B cell (primary cell): ENCODE results near the gene HS2ST1. TPM values are rescaled to one million over a fixed set of nuclear protein-coding genes. Genes with fewer than 3 reads are reported as not detected.

Experiments
- ATAC-seq: fragments of 200-7000 bp; cut with Tn5 transposase; one replicate; pipeline ENCODE4 v1.10.0; 2021; ENCODE audit warnings: low read depth, mild to moderate bottlenecking, moderate number of reproducible peaks, moderate library complexity
- CTCF ChIA-PET: fragments of 350-600 bp; sonication (Branson Sonifier 250); formaldehyde crosslinking; loops from one replicate; lab custom pipeline; 2021; ENCODE audit warnings: antibody characterized with exemption, inconsistent platforms; lab: Charles Lee
- POLR2A ChIA-PET: fragments of 350-600 bp; sonication (Branson Sonifier 250); formaldehyde crosslinking; loops from one replicate; lab custom pipeline; 2021; ENCODE audit warnings: antibody characterized with exemption; lab: Charles Lee
- DNase-seq: peaks from one replicate; pipeline ENCODE4 v3.0.0; 2013
- H2AFZ ChIP-seq: 2 replicates; pipeline ENCODE4 v1.6.1; 2012; ENCODE audit warnings: mild to moderate bottlenecking, low read depth, low read length; ENCODE audit not compliant: insufficient read depth, poor library complexity, severe bottlenecking
- H3K27ac ChIP-seq, 2 donors: 1 replicate in 1 of 2; 2 replicates in 1 of 2; pipeline ENCODE4 v1.5.1; 2012 to 2013; ENCODE audit warnings: low read length in 2 of 2, mild to moderate bottlenecking in 2 of 2, moderate library complexity in 1 of 2
- H3K27me3 ChIP-seq, 4 experiments: fragments of 200-600 bp in 1 of 4; sonication (generic) in 1 of 4; replicated peaks in 1 of 4; 1 replicate in 2 of 4; 2 replicates in 2 of 4; pipeline versions ENCODE4 v1.6.1 to v1.7.0; 2013 to 2016; ENCODE audit warnings: low read length in 3 of 4, mild to moderate bottlenecking in 2 of 4, mixed read lengths in 1 of 4, moderate library complexity in 1 of 4; ENCODE audit not compliant: insufficient read depth in 4 of 4, control insufficient read depth in 3 of 4; ENCODE audit errors: control extremely low read depth in 1 of 4
- H3K36me3 ChIP-seq, 2 experiments: replicated peaks in 1 of 2; 1 replicate in 1 of 2; 2 replicates in 1 of 2; pipeline versions ENCODE4 v1.6.1 to v1.7.1; 2013; ENCODE audit warnings: low read length in 1 of 2; ENCODE audit not compliant: insufficient read depth in 2 of 2, control insufficient read depth in 1 of 2; ENCODE audit errors: control extremely low read depth in 1 of 2, extremely low read depth in 1 of 2
- H3K4me1 ChIP-seq, 2 donors: fragments of 200-600 bp in 1 of 2; sonication (generic) in 1 of 2; 1 replicate in 1 of 2; 2 replicates in 1 of 2; pipeline versions ENCODE4 v1.5.1 to v1.6.1; 2013 to 2017; ENCODE audit warnings: low read length in 2 of 2; ENCODE audit not compliant: control insufficient read depth in 2 of 2, insufficient read depth in 2 of 2
- H3K4me2 ChIP-seq: replicated peaks from 2 replicates; pipeline ENCODE3; 2012; ENCODE audit warnings: mild to moderate bottlenecking, low read depth, low read length; ENCODE audit not compliant: poor library complexity, severe bottlenecking
- H3K4me3 ChIP-seq, 5 experiments: fragments of 200-600 bp in 1 of 5; sonication (generic) in 1 of 5; 1 replicate in 3 of 5; 2 replicates in 2 of 5; pipeline versions ENCODE4 v1.5.1 to v1.7.0; 2011 to 2016; ENCODE audit warnings: low read length in 4 of 5, mild to moderate bottlenecking in 4 of 5, low read depth in 2 of 5, control low read depth in 1 of 5, moderate library complexity in 1 of 5; ENCODE audit not compliant: insufficient read depth in 1 of 5; ENCODE audit errors: control extremely low read depth in 1 of 5, extremely low read depth in 1 of 5
- H3K79me2 ChIP-seq: fragments of 200-600 bp; sonication (generic); one replicate; pipeline ENCODE4 v1.6.0; 2016; ENCODE audit warnings: low read length; ENCODE audit not compliant: control insufficient read depth, insufficient read depth
- H3K9ac ChIP-seq: fragments of 200-600 bp; sonication (generic); 2 replicates; pipeline ENCODE4 v1.6.1; 2017; ENCODE audit warnings: mild to moderate bottlenecking, low read length, moderate library complexity
- H3K9me3 ChIP-seq, 3 donors: one replicate each; pipeline versions ENCODE4 v1.6.1 to v1.7.1; 2013; ENCODE audit warnings: low read length in 2 of 3; ENCODE audit not compliant: control insufficient read depth in 2 of 3, insufficient read depth in 1 of 3; ENCODE audit errors: control extremely low read depth in 1 of 3
- H4K20me1 ChIP-seq: 2 replicates; pipeline ENCODE4 v1.6.0; 2012; ENCODE audit warnings: mild to moderate bottlenecking, low read length; ENCODE audit not compliant: insufficient read depth, control insufficient read depth, poor library complexity, severe bottlenecking
- H3K27ac Mint-ChIP-seq: one replicate; pipeline ENCODE4 v1.8.0; 2021; ENCODE audit warnings: mixed read lengths
- H3K27me3 Mint-ChIP-seq: one replicate; pipeline ENCODE4 v1.8.0; 2021; ENCODE audit warnings: mixed read lengths
- H3K4me1 Mint-ChIP-seq: one replicate; pipeline ENCODE4 v1.8.0; 2021; ENCODE audit warnings: mixed read lengths
- H3K4me3 Mint-ChIP-seq: one replicate; pipeline ENCODE4 v1.8.0; 2021; ENCODE audit warnings: mixed read lengths
- H3K9me3 Mint-ChIP-seq: one replicate; pipeline ENCODE4 v1.8.0; 2022; ENCODE audit warnings: mixed read lengths; ENCODE audit not compliant: insufficient read depth
- EZH2 ChIP-seq: IDR thresholded peaks from 2 replicates; pipeline ENCODE4 v1.6.1; 2012; ENCODE audit warnings: borderline replicate concordance, low read depth, mild to moderate bottlenecking, moderate library complexity, low read length; ENCODE audit not compliant: insufficient read depth, poor library complexity, severe bottlenecking
- WGBS: methylation state at CpG from one replicate; pipeline ENCODE4 v1.1.5; 2013; ENCODE audit warnings: missing lambda C conversion rate; ENCODE audit not compliant: insufficient coverage; 5-methylcytosine and 5-hydroxymethylcytosine counted together
- intact Hi-C: fragments of 100-400 bp; cut with micrococcal nuclease; formaldehyde crosslinking; loops from one replicate; pipeline ENCODE4 v1.10.0; 2022
- polyA plus RNA-seq: library from polyadenylated mRNA; depleted of rRNA; stranded (reverse); fragments of >200 nt; gene quantifications from 2 replicates; pipeline ENCODE4 v1.2.3, GENCODE V29; 2012
- total RNA-seq, 2 donors: library from RNA; stranded (reverse); fragments of 120-200 nt in 1 of 2; gene quantifications; 1 replicate in 1 of 2; 2 replicates in 1 of 2; pipeline versions ENCODE4 v1.2.3 to v1.2.4, GENCODE V29; 2013 to 2022
- TF ChIP-seq, protein P1 (sequence below): fragments of 200-600 bp; IDR thresholded peaks from one replicate; pipeline ENCODE4 v1.8.0; 2022; ENCODE audit warnings: antibody characterized with exemption, mild to moderate bottlenecking

HS2ST1 gene
- total and polyA plus RNA-seq, 2 donors (not counting 1 experiment from before 2014, with no cell fraction given), result 3.0 to 16.9 TPM

DNA sequence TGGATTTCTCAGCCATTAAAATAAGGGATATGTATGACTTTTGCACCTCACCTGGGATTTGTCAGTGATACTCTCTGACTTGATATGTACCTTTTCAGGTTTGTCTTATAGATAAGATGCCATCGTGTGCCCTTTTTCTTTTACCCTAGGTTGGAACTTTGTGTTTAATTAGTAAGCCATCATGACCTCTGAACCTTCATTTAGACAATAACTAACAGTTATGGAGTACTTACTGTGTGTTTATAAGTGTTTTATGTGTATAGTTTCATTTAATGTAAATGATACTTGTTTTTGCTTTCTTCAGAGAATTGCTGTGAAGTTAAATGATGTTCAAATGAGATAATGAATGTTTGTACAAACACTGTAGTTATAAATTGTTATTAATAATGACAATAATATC is 14.4 kb downstream of the HS2ST1 start:
- H3K4me2 ChIP-seq, result no peak overlapping the region
- ATAC-seq (no peak), DNase-seq (no peak)
- no peak overlapping the region for H2AFZ ChIP-seq
- H3K9ac ChIP-seq, result no peak overlapping the region
- H3K27me3 ChIP-seq, result no peaks in the 10 kb centered on the region
- intact Hi-C loops, result no loop called here
- no peak overlapping the region for H3K4me3 ChIP-seq
- H3K79me2 ChIP-seq, result peaks cover 76% of the 10 kb centered on the region
- no peak overlapping the region for H3K27ac Mint-ChIP-seq
- no peaks in the 10 kb centered on the region for H3K36me3 ChIP-seq
- ChIA-PET CTCF (no interaction called here), POLR2A (no interaction called here)
- peaks cover 7% of the 10 kb centered on the region for H3K9me3 Mint-ChIP-seq
- no peak for TF ChIP-seq EZH2
- TF ChIP-seq, protein P1, sequence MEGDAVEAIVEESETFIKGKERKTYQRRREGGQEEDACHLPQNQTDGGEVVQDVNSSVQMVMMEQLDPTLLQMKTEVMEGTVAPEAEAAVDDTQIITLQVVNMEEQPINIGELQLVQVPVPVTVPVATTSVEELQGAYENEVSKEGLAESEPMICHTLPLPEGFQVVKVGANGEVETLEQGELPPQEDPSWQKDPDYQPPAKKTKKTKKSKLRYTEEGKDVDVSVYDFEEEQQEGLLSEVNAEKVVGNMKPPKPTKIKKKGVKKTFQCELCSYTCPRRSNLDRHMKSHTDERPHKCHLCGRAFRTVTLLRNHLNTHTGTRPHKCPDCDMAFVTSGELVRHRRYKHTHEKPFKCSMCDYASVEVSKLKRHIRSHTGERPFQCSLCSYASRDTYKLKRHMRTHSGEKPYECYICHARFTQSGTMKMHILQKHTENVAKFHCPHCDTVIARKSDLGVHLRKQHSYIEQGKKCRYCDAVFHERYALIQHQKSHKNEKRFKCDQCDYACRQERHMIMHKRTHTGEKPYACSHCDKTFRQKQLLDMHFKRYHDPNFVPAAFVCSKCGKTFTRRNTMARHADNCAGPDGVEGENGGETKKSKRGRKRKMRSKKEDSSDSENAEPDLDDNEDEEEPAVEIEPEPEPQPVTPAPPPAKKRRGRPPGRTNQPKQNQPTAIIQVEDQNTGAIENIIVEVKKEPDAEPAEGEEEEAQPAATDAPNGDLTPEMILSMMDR, result no peak
- no peak overlapping the region for H3K4me3 Mint-ChIP-seq
- H3K4me1 ChIP-seq, result peaks cover 3 to 10% of the 10 kb centered on the region in 2 donors
- H3K9me3 ChIP-seq, result peaks cover 1 to 18% (median 9%) of the 10 kb centered on the region in 3 donors
- no peaks in the 10 kb centered on the region for H3K27me3 Mint-ChIP-seq
- no peak overlapping the region for H3K27ac ChIP-seq
- WGBS, result no CpG with 5 or more reads among the region's 1 CpG
- peaks cover 7% of the 10 kb centered on the region for H4K20me1 ChIP-seq
- peaks cover 33% of the 10 kb centered on the region for H3K4me1 Mint-ChIP-seq

DNA sequence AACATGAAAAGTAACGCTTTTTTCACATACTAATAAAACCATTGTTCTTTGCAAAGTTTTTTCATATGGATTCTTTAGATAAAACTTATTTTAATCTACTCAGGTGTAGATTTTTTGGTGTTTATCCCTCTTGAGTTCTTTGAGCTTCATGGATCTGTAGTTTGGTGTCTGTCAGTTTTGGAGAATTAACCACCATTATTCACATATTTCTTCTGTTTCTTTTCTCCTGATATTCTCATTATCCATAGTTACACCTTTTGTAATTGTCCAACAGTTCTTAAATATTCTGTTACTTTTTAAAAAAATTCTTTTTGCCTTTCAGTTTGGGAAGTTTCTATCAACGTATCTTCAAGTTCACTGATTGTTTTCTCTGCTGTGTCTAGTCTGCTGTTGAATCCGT is 18.6 kb downstream of the HS2ST1 start:
- H3K27ac ChIP-seq, result no peak overlapping the region
- Mint-ChIP-seq H3K4me1 (peaks cover 22% of the 10 kb centered on the region), H3K27ac (no peak overlapping the region), H3K4me3 (no peak overlapping the region), H3K27me3 (no peaks in the 10 kb centered on the region), H3K9me3 (no peaks in the 10 kb centered on the region)
- H3K36me3 ChIP-seq, result no peaks in the 10 kb centered on the region
- WGBS, result 100% methylated on average over 1 of the region's 3 CpGs
- ChIA-PET CTCF (no interaction called here), POLR2A (no interaction called here)
- H3K4me3 ChIP-seq, result no peak overlapping the region
- no peak overlapping the region for H3K9ac ChIP-seq
- no peaks in the 10 kb centered on the region for H4K20me1 ChIP-seq
- ATAC-seq, result no peak
- no peak overlapping the region for H3K4me2 ChIP-seq
- H2AFZ ChIP-seq, result no peak overlapping the region
- no peaks in the 10 kb centered on the region for H3K4me1 ChIP-seq
- H3K9me3 ChIP-seq, result no peaks in the 10 kb centered on the region
- TF ChIP-seq, protein P1, result no peak
- no peak for TF ChIP-seq EZH2
- peaks cover 75% of the 10 kb centered on the region for H3K79me2 ChIP-seq
- H3K27me3 ChIP-seq, result no peaks in the 10 kb centered on the region
- intact Hi-C loops, result no loop called here
- no peak for DNase-seq
